C4-2B (cell line): Measurements from ENCODE around the gene PPP1R2B.

Experiments used
- CTCF ChIP-seq: fragments of 450-650 bp; conservative IDR thresholded peaks from 2 replicates; pipeline ENCODE4 v1.5.1; 2017; ENCODE audit warnings: mild to moderate bottlenecking
- ZFX ChIP-seq: fragments of 450-650 bp; IDR thresholded peaks from 2 replicates; pipeline ENCODE4 v1.6.1; 2017

- TF ChIP-seq CTCF (no peak), ZFX (no peak)
Measured at GRCh38 chr5:156896546-156896945, 46.5 kb downstream of the PPP1R2B start.
